GM18520 (cell line): ENCODE data around the gene IFIT1B.
A peak's percentile ranks its signal among the peaks of the same experiment; 100 is the strongest.
"Not testable (repeated sequence)": the region's sequence is repeated elsewhere in the genome, so short reads cannot be mapped to it uniquely, and the experiment has no call there.

ENCODE experiments used
- ATAC-seq: cut with Tn5 transposase; IDR thresholded peaks from one replicate; pipeline ENCODE4 v1.9.1; 2021; ENCODE audit not compliant: unreplicated experiment

Gene IFIT1B, protein sequence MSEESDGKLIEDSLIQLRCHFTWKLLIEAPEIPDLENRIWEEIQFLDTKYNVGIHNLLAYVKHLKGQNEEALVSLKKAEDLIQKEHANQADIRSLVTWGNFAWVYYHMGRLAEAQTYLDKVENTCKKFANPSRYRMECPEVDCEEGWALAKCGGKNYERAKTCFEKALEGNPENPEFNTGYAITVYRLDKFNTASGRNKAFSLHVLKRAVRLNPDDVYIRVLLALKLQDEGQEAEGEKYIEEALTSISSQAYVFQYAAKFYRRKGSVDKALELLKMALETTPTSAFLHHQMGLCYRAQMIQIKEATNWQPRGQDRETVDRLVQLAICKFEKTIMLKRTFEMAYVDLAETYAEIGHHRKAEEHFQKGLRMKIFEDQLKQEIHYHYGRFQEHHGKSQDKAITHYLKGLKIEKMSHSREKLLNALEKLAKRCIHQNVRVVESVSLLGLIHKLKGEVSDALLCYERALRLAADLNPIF

DNA sequence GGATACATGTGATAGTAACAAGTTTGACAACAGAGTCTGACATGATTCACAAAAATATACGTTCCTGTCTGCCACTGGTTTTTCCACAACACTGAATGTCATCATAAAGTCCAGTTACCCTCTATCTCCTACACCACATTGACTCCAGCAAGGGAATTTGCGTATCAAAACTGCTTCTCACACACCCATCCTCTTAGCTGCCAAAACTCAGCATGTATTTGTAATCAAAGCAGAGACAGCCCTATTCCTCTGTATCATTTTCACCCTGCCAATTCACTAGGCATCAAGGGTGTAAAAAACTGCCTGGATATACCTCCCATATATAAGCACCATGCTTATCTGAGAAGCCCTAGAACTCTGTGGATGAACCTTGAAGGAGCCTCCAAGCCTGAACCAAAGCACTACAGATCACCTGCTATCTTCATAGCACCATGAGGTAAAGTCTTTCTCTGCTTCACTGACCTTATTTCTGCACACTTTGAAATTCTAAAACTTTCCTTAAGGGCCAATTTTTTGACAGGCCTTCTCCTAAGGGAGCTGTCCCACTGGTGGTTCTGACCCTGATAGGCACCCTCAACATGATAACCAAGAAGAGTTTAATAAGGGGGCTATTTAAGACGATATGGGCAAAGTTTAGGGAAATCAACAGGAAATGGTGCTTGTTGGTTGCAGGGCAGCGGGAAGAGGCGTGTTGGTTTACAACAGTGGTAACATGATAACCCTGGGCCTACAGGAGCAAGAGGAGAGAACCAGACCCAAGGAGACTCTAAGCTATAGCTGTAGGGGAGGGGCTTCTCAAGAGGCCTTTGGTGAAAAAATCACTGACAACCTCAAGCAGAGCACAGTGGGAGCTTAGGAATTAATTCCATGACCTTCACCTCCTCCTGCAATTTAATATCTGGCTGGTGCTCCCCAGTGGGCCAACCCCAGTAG, at the start of gene IFIT1B:
IFIT1B (plus strand) TSS at position 352 of the 933 bp plus-strand sequence; CDS start at position 432, 80 bp downstream.
- no peak for ATAC-seq

DNA sequence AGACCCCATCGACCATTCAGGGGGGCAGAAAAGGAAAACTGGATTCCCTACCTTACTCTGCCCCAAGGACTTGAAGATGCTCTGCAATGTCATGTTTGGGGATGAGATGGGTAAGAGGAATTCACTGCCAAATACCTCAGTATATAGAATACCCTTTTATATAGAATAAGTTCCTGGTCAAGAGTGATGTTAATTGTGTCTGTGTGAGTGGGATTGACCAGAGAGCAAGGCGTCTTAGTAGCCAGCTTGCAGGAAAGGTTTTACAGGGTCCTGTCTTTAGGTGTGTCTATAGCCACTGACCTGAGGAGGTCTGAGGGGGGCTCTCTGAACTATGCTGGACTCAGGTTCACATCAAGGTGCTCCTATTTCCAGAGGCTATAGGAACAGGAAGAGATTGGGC, 48.7 kb upstream of the IFIT1B start:
- no peak for ATAC-seq

- not testable (repeated sequence) for ATAC-seq
Measured at GRCh38 chr10:89330014-89330413, 47.8 kb upstream of the IFIT1B start.

- no peak for ATAC-seq
Measured at GRCh38 chr10:89330537-89331212, 47.2 kb upstream of the IFIT1B start.

DNA sequence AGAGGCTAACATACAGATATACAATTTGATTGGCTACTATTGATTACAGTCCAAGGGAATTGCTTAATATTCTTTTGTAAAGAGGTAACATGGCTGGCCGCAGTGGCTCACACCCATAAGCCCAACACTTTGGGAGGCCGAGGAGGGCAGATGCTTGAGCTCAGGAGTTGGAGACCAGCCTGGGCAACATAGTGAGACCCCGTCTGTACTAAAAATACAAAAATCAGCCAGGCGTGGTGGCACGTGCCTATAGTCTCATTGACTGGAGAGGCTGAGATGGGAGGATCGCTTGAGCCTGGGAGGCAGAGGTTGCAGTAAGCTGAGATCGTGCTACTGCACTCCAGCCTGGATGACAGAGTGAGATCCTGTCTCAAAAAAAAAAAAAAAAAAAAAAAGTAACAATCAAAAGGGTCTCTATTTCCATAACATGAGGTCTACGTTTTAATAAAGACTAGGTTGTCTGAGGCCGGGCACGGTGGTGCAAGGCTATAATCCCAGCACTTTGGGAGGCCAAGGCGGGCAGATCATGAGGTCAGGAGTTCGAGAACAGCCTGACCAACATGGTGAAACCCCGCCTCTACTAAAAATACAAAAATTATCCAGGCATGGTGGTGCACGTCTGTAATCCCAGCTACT, 46.3 kb upstream of the IFIT1B start:
- ATAC-seq, result not testable (repeated sequence)

GRCh38 chr10:89332123-89332633, 45.7 kb upstream of the IFIT1B start:
- peak; percentile 23 for ATAC-seq

DNA sequence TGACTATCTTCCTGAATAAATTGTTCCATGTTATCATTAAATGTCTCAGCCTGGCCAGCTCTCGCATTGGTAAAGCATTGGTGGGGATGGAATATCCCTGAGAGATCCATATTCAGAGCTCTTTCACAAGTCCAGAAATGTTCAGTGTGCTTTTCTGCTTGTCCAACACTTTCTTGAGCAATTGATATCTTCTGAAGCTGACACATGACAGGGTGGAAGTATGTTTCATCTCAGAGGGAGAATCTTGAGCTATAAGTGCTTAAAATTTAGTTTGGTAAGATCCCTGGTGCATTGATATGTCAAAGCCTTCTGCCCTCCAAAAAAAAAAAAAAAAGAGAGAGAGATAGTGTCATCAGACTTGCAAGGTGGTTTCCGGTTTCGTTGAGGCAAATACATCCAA, 42.6 kb upstream of the IFIT1B start:
- no peak for ATAC-seq

GRCh38 chr10:89336241-89336640, 41.6 kb upstream of the IFIT1B start:
- no peak for ATAC-seq

- ATAC-seq, result no peak
Measured at GRCh38 chr10:89337484-89337883, 40.4 kb upstream of the IFIT1B start.

- ATAC-seq, result no peak
Measured at GRCh38 chr10:89338713-89339112, 39.1 kb upstream of the IFIT1B start.

DNA sequence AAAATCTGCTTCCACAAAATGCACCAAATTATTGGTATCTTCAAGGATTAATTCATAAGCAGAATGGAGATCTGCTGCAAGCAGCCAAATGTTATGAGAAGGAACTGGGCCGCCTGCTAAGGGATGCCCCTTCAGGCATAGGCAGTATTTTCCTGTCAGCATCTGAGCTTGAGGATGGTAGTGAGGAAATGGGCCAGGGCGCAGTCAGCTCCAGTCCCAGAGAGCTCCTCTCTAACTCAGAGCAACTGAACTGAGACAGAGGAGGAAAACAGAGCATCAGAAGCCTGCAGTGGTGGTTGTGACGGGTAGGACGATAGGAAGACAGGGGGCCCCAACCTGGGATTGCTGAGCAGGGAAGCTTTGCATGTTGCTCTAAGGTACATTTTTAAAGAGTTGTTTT, 38.0 kb upstream of the IFIT1B start:
- no peak for ATAC-seq

- ATAC-seq, result no peak
Measured at GRCh38 chr10:89341649-89342048, 36.2 kb upstream of the IFIT1B start.

GRCh38 chr10:89342206-89342958, 35.5 kb upstream of the IFIT1B start:
- ATAC-seq, result no peak

DNA sequence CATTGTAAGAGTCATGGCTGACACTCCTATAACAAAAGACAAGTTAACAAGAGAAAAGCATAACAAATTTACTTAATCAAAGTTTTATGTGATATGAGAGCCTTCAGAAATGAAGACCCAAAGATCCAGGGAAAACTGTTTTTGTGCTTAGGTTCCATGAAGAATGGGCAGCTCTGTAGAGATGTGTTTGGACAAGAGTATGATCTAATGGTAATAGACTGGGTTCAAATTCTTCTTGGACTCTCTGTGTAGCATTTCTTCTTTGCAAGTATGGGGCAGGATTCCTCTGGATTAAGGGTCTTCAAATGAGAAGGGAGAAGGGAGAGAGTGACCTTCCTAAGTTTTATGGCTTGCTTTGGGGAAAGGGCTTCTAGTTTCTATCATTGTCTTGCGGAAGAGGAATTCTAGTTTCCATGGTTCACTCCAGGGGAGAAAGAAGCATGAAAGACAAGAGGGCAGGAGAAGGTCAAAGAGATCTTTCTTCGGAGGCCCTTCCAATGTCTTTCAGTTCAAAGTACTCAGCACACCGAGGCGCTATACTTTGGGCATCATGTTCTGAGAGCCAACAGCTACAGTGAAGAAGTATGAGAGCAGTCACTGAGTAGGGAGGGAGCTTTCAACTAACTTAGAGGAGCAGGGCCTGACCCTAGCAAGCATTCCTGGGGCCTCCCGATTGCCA, 34.6 kb upstream of the IFIT1B start:
- ATAC-seq, result no peak

- no peak for ATAC-seq
Measured at GRCh38 chr10:89344156-89344555, 33.7 kb upstream of the IFIT1B start.

- no peak for ATAC-seq
Measured at GRCh38 chr10:89345367-89346000, 32.4 kb upstream of the IFIT1B start.

- ATAC-seq, result no peak
Measured at GRCh38 chr10:89346405-89347254, 31.2 kb upstream of the IFIT1B start.
